ENCODE data around the gene ADCY2.

Gene ADCY2

DNA sequence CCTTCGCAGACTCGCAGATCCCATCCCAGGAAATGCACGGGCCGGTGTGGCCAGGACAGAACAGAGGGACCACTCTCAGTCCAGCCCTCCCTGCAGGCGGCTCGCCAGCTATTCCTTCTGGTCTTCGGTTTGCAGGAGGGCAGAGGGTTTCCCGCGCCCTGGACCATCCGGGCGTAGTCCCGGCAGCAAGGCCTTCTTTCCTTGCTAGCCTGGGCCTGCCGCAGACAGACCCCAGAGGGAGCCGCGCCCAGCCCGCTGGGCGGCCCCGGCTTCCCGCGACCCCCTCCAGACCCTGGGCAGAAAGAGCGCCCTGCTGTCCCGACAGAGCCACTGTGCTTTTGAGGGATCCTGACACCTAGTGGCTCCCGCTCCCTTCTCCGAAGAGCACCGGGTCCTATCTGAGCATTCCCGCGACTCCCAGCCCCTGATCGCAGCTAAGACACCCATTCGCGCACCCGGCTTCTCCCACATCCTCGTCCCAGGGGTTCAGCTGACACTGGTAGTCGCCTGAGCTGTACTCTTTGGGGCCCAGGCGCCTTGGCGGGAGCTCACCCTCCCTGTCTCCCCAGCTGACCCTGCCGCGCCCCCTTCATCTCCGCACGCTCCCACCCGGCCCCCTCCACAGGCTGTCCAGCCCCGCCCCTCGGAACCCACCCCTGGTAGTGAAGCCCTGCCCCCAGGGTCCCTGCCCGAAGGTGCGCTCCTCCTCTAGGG, 453.9 kb downstream of the ADCY2 start:
- no peak for DNase-seq

GRCh38 chr5:7850395-7851239, 454.7 kb downstream of the ADCY2 start, which contains the start of gene CFAP90:
Gene CFAP90, minus strand, starts transcription at chr5:7851133. Its CDS starts 112 bp downstream, at chr5:7851021.
- DNase-seq: peak; percentile 69

DNA sequence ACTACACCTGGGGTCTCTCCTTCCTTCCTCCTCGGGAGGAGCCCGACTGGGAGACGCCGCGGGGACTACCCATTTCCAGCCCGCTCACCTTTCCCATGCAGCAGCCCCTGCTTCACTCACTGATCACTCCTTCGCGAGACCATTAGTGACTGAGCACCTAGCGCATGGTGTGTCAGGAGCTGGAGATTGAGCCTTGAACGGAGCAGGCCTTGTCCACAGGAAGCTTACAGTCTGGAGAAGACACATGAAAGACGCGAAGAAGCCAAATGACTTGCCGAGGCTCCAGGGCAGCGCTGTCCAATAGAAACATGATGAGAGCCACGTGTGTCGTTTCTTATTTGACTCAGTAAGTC, 455.3 kb downstream of the ADCY2 start:
- no peak for DNase-seq

- no peak for DNase-seq
Measured at GRCh38 chr5:7851617-7852289, 455.8 kb downstream of the ADCY2 start.

GRCh38 chr5:7852542-7852941, 456.6 kb downstream of the ADCY2 start:
- DNase-seq: no peak

DNA sequence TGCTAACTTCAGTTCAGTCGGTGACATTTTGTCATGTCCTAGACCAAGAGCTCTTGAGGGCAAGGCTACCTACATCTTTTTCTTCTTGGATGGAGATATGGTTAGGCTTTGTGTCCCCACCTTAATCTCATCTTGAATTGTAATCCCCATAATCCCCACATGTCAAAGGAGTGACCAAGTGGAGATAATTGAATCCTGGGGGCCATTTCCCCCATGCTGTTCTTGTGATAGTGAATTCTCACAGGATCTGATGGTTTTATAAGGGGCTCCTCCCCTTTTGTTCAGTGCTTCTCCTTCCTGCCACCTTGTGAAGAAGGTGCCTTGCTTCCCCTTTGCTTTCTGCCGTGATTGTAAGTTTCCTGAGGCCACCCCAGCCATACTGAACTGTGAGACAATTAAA, 457.1 kb downstream of the ADCY2 start:
- no peak for DNase-seq

- no peak for DNase-seq
Measured at GRCh38 chr5:7855611-7856010, 459.7 kb downstream of the ADCY2 start.

- DNase-seq: peak; percentile 33
Measured at GRCh38 chr5:7856855-7857254, 460.9 kb downstream of the ADCY2 start.

GRCh38 chr5:7857361-7857760, 461.4 kb downstream of the ADCY2 start:
- DNase-seq: no peak

- DNase-seq: no peak
Measured at GRCh38 chr5:7857926-7858632, 462.1 kb downstream of the ADCY2 start.

- DNase-seq: no peak
Measured at GRCh38 chr5:7866196-7866595, 470.3 kb downstream of the ADCY2 start.

- no peak for DNase-seq
Measured at GRCh38 chr5:7867260-7867659, 471.3 kb downstream of the ADCY2 start.

DNA sequence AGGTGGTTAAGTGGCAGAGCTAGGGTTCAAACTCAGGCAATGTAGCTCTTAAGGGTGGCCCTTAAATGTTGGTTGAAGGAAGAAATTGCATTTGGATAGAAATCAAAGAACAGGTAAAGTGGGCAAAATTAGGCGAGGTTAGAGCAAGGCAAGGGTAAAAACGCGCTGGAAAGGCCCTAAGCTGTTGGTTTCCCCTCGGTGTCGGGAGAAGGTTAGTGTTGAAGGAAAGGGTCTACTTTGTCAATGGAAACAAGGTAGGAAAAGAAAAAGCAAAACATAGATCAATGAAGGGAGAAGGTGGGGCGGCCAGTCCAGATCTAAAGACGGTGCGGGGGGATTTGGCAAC, 472.5 kb downstream of the ADCY2 start:
- DNase-seq: no peak

GRCh38 chr5:7868773-7869473, 473.0 kb downstream of the ADCY2 start, which contains the start of the genes FASTKD3 and MTRR:
Gene FASTKD3, minus strand, starts transcription at chr5:7869031. Its CDS starts 948 bp downstream, at chr5:7868083.
Gene MTRR, plus strand, starts transcription at chr5:7869148. Its CDS starts 1,647 bp downstream, at chr5:7870795.
- peak; percentile 81 for DNase-seq

GRCh38 chr5:7869474-7870136, 473.7 kb downstream of the ADCY2 start:
- no peak for DNase-seq

- DNase-seq: no peak
Measured at GRCh38 chr5:7871653-7872052, 475.7 kb downstream of the ADCY2 start.

GRCh38 chr5:7872517-7873130, 476.7 kb downstream of the ADCY2 start:
- no peak for DNase-seq

DNA sequence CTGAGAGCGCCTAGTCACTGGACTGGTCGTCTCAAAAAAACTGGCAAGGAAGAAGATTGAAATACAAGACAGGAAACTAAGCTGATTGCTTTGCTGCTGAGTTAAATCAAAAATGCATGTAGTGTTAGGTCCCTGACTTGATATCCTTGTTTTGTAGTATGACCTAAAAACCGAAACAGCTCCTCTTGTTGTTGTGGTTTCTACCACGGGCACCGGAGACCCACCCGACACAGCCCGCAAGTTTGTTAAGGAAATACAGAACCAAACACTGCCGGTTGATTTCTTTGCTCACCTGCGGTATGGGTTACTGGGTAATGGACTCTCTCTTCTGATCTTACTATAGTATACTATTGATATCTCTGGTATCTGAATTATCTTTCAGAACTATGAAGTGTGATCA, 477.3 kb downstream of the ADCY2 start:
- no peak for DNase-seq

- DNase-seq: no peak
Measured at GRCh38 chr5:7874639-7875038, 478.7 kb downstream of the ADCY2 start.

DNA sequence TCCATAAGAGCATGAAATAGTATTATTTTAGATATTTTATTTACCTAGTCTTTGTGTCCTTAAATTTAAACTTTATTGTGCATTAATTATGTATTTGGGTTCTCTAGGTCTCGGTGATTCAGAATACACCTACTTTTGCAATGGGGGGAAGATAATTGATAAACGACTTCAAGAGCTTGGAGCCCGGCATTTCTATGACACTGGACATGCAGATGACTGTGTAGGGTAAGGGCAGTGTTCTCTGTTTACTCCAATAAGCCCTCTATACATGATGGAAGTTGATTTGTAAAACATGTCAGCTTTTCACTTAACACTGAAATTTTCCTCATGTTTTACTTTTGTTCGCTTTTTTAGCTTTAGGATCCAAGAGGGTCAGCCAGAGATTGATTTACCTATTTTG, 479.2 kb downstream of the ADCY2 start:
- DNase-seq: no peak

- no peak for DNase-seq
Measured at GRCh38 chr5:7876867-7877266, 480.9 kb downstream of the ADCY2 start.

Measured in NCI-H1417 treated with DMSO at 0.1 percent for 48 hours (cell line).